GM23338 (cell line): Measurements from ENCODE around the gene BTN3A1. TPM values are rescaled to one million over a fixed set of nuclear protein-coding genes. Genes with fewer than 3 reads are reported as not detected.

ENCODE experiments used
- ATAC-seq: fragments of 200-7000 bp; cut with Tn5 transposase; 3 replicates; pipeline ENCODE4 v1.9.1; 2020
- DNase-seq: peaks from one replicate; pipeline ENCODE4 v3.0.0-alpha.2; 2015; ENCODE audit warnings: low spot score
- H2AFZ ChIP-seq: fragments of 200-600 bp; sonication (generic); 2 replicates; pipeline ENCODE4 v1.8.0; 2016; ENCODE audit warnings: antibody characterized with exemption, mild to moderate bottlenecking, moderate library complexity
- H3F3A ChIP-seq: fragments of 200-600 bp; sonication (generic); replicated peaks from 2 replicates; pipeline ENCODE4 v1.8.0; 2017; ENCODE audit warnings: antibody characterized with exemption, mixed run types, low read depth
- H3K27ac ChIP-seq: fragments of 200-600 bp; sonication (generic); 2 replicates; pipeline ENCODE4 v1.6.1; 2016; ENCODE audit warnings: low read depth
- H3K27me3 ChIP-seq: fragments of 200-600 bp; sonication (generic); 2 replicates; pipeline ENCODE4 v1.8.0; 2016; ENCODE audit warnings: mild to moderate bottlenecking, mixed run types, moderate library complexity; ENCODE audit not compliant: insufficient read depth
- H3K36me3 ChIP-seq: fragments of 200-600 bp; sonication (generic); 2 replicates; pipeline ENCODE4 v1.8.0; 2016; ENCODE audit warnings: mild to moderate bottlenecking; ENCODE audit not compliant: insufficient read depth
- H3K4me1 ChIP-seq: fragments of 200-600 bp; sonication (generic); 2 replicates; pipeline ENCODE4 v1.8.0; 2016; ENCODE audit warnings: mild to moderate bottlenecking, moderate library complexity; ENCODE audit not compliant: insufficient read depth
- H3K4me2 ChIP-seq: fragments of 200-600 bp; sonication (generic); 2 replicates; pipeline ENCODE4 v1.7.1; 2017; ENCODE audit warnings: mixed run types
- H3K4me3 ChIP-seq: fragments of 200-600 bp; sonication (generic); 2 replicates; pipeline ENCODE4 v1.6.1; 2016; ENCODE audit warnings: mixed run types
- H3K79me2 ChIP-seq: fragments of 200-600 bp; sonication (generic); replicated peaks from 2 replicates; pipeline ENCODE4 v1.8.0; 2017; ENCODE audit warnings: mild to moderate bottlenecking; ENCODE audit not compliant: insufficient read depth
- H3K9me2 ChIP-seq: fragments of 200-600 bp; sonication (generic); 2 replicates; pipeline ENCODE4 v1.8.0; 2017; ENCODE audit not compliant: insufficient read depth
- H4K20me1 ChIP-seq: fragments of 200-600 bp; sonication (generic); replicated peaks from 2 replicates; pipeline ENCODE4 v1.8.0; 2017; ENCODE audit warnings: mild to moderate bottlenecking; ENCODE audit not compliant: insufficient read depth
- H3K27ac Mint-ChIP-seq: 2 replicates; pipeline ENCODE4 v1.8.0; 2020; ENCODE audit warnings: inconsistent platforms, mild to moderate bottlenecking, moderate library complexity, mixed read lengths
- H3K27me3 Mint-ChIP-seq: 3 replicates; pipeline ENCODE4 v1.8.0; 2022; ENCODE audit warnings: low read depth, mild to moderate bottlenecking, moderate library complexity, mixed read lengths, inconsistent platforms; ENCODE audit not compliant: insufficient read depth, poor library complexity
- H3K36me3 Mint-ChIP-seq: 3 replicates; pipeline ENCODE4 v1.8.0; 2021; ENCODE audit warnings: low read depth, mild to moderate bottlenecking, inconsistent platforms, moderate library complexity, mixed read lengths
- H3K4me1 Mint-ChIP-seq: 3 replicates; pipeline ENCODE4 v1.8.0; 2020; ENCODE audit warnings: mild to moderate bottlenecking, inconsistent platforms, mixed read lengths
- H3K4me3 Mint-ChIP-seq: 3 replicates; pipeline ENCODE4 v1.8.0; 2021; ENCODE audit warnings: moderate library complexity, mild to moderate bottlenecking, inconsistent platforms, mixed read lengths
- H3K9me3 Mint-ChIP-seq: 3 replicates; pipeline ENCODE4 v1.8.0; 2020; ENCODE audit warnings: moderate library complexity, mild to moderate bottlenecking, inconsistent platforms, mixed read lengths
- CREB1 ChIP-seq: fragments of 250-450 bp; sonication (Bioruptor Pico); IDR thresholded peaks from 2 replicates; pipeline ENCODE4 v1.5.0; 2020; ENCODE audit warnings: low read depth, mild to moderate bottlenecking, moderate library complexity
- CTCF ChIP-seq, 2 experiments: fragments of 200-600 bp in 1 of 2; sonication (generic) in 1 of 2; conservative IDR thresholded peaks; 2 replicates each; pipeline versions ENCODE4 v1.5.1 to v1.6.1; 2016 to 2017; ENCODE audit warnings: antibody characterized with exemption in 2 of 2, low read depth in 2 of 2, mild to moderate bottlenecking in 2 of 2, moderate library complexity in 1 of 2
- ETS1 ChIP-seq: IDR thresholded peaks from 2 replicates; pipeline ENCODE4 v1.6.1; 2016; ENCODE audit warnings: antibody characterized with exemption
- EZH2 ChIP-seq: fragments of 200-600 bp; sonication (generic); IDR thresholded peaks from one replicate; pipeline ENCODE4 v1.8.0; 2017; ENCODE audit warnings: antibody characterized with exemption, mild to moderate bottlenecking, low read depth; ENCODE audit not compliant: unreplicated experiment
- EZH2phosphoT487 ChIP-seq: fragments of 200-600 bp; sonication (generic); IDR thresholded peaks from one replicate; pipeline ENCODE4 v1.8.1; 2018; ENCODE audit warnings: antibody characterized with exemption; ENCODE audit not compliant: unreplicated experiment
- JUNB ChIP-seq: IDR thresholded peaks from one replicate; pipeline ENCODE4 v1.6.1; 2016; ENCODE audit warnings: antibody characterized with exemption; ENCODE audit not compliant: unreplicated experiment
- NANOG ChIP-seq: IDR thresholded peaks from 2 replicates; pipeline ENCODE4 v1.6.1; 2016; ENCODE audit warnings: antibody characterized with exemption, borderline replicate concordance
- POLR2AphosphoS5 ChIP-seq: IDR thresholded peaks from 2 replicates; pipeline ENCODE4 v1.6.1; 2016; ENCODE audit warnings: antibody characterized with exemption, low read depth
- STAT1 ChIP-seq: IDR thresholded peaks from one replicate; pipeline ENCODE4 v1.6.1; 2016; ENCODE audit warnings: antibody characterized with exemption; ENCODE audit not compliant: unreplicated experiment
- ZNF114 ChIP-seq: fragments of 250-450 bp; sonication (Bioruptor Pico); IDR thresholded peaks from 2 replicates; pipeline ENCODE4 v1.5.0; 2020; ENCODE audit warnings: mild to moderate bottlenecking, moderate library complexity
- ZNF331 ChIP-seq: fragments of 250-450 bp; sonication (Bioruptor Pico); IDR thresholded peaks from 2 replicates; pipeline ENCODE4 v1.5.0; 2020; ENCODE audit warnings: low read depth, mild to moderate bottlenecking, moderate library complexity
- polyA plus RNA-seq: library from polyadenylated mRNA; unstranded; fragments of >200 nt; fragmentation: Nextera tagmentation; extraction: Ambion mirVana; gene quantifications from 2 replicates; pipeline ENCODE4 v1.2.1, GENCODE V29; 2016
- total RNA-seq: library from RNA; depleted of rRNA; stranded (reverse); fragments of >200 nt; shearing (Covaris generic); gene quantifications from 2 replicates; pipeline ENCODE4 v1.2.3, GENCODE V29; 2014
- TF ChIP-seq, protein P1 (sequence below): fragments of 250-450 bp; sonication (Bioruptor Pico); IDR thresholded peaks from 2 replicates; pipeline ENCODE4 v1.5.0; 2020; ENCODE audit warnings: mild to moderate bottlenecking, moderate library complexity
- TF ChIP-seq, protein P2 (sequence below): IDR thresholded peaks from one replicate; pipeline ENCODE4 v1.6.1; 2018; ENCODE audit warnings: antibody characterized with exemption; ENCODE audit not compliant: unreplicated experiment

BTN3A1 gene
- total and polyA plus RNA-seq, 2 experiments from 2014 or later: 2.4 to 4.0 TPM

DNA sequence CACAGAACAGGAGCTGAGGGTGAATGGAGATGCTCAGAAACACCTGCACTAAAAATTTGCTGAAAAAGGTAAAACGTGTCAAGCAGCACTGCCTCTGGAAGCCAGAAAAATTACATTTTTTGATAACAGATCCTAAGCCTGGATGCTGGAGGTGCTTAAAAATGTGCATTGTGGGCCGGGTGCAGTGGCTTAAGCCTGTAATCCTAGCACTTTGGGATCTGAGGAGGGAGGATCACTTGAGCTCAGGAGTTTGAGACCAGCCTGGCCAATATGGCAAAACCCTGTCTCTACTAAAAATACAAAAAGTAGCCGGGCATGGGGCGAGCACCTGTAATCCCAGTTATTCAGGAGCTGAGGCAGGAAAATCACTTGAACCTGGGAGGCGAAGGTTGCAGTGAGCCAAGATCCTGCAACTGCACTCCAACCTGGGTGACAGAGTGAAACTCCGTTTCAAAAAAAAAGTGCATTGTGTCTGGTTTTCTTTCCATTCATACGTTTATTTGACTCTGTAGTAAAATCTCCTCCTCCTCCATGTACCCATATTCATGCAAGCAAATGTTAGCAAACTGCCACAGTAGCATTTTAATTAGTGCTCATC, 587 bp upstream of the BTN3A1 start:
- Histone ChIP-seq H3K79me2 (no peaks in the 10 kb centered on the region), H3K4me1 (peaks cover 9% of the 10 kb centered on the region), H3F3A (no peaks in the 10 kb centered on the region), H3K4me2 (peak overlapping the region; percentile 71), H4K20me1 (no peaks in the 10 kb centered on the region), H3K9me2 (peaks cover 3% of the 10 kb centered on the region; the same call in 1 of the 2 replicates), H3K27ac (no peak overlapping the region), H3K36me3 (no peaks in the 10 kb centered on the region), H3K27me3 (no peaks in the 10 kb centered on the region), H3K4me3 (peak overlapping the region; percentile 52), H2AFZ (peak overlapping the region; percentile 0; the same call in 1 of the 2 replicates)
- TF ChIP-seq ZNF114 (CRISPR knock-in tag): no peak
- TF ChIP-seq, protein P1, sequence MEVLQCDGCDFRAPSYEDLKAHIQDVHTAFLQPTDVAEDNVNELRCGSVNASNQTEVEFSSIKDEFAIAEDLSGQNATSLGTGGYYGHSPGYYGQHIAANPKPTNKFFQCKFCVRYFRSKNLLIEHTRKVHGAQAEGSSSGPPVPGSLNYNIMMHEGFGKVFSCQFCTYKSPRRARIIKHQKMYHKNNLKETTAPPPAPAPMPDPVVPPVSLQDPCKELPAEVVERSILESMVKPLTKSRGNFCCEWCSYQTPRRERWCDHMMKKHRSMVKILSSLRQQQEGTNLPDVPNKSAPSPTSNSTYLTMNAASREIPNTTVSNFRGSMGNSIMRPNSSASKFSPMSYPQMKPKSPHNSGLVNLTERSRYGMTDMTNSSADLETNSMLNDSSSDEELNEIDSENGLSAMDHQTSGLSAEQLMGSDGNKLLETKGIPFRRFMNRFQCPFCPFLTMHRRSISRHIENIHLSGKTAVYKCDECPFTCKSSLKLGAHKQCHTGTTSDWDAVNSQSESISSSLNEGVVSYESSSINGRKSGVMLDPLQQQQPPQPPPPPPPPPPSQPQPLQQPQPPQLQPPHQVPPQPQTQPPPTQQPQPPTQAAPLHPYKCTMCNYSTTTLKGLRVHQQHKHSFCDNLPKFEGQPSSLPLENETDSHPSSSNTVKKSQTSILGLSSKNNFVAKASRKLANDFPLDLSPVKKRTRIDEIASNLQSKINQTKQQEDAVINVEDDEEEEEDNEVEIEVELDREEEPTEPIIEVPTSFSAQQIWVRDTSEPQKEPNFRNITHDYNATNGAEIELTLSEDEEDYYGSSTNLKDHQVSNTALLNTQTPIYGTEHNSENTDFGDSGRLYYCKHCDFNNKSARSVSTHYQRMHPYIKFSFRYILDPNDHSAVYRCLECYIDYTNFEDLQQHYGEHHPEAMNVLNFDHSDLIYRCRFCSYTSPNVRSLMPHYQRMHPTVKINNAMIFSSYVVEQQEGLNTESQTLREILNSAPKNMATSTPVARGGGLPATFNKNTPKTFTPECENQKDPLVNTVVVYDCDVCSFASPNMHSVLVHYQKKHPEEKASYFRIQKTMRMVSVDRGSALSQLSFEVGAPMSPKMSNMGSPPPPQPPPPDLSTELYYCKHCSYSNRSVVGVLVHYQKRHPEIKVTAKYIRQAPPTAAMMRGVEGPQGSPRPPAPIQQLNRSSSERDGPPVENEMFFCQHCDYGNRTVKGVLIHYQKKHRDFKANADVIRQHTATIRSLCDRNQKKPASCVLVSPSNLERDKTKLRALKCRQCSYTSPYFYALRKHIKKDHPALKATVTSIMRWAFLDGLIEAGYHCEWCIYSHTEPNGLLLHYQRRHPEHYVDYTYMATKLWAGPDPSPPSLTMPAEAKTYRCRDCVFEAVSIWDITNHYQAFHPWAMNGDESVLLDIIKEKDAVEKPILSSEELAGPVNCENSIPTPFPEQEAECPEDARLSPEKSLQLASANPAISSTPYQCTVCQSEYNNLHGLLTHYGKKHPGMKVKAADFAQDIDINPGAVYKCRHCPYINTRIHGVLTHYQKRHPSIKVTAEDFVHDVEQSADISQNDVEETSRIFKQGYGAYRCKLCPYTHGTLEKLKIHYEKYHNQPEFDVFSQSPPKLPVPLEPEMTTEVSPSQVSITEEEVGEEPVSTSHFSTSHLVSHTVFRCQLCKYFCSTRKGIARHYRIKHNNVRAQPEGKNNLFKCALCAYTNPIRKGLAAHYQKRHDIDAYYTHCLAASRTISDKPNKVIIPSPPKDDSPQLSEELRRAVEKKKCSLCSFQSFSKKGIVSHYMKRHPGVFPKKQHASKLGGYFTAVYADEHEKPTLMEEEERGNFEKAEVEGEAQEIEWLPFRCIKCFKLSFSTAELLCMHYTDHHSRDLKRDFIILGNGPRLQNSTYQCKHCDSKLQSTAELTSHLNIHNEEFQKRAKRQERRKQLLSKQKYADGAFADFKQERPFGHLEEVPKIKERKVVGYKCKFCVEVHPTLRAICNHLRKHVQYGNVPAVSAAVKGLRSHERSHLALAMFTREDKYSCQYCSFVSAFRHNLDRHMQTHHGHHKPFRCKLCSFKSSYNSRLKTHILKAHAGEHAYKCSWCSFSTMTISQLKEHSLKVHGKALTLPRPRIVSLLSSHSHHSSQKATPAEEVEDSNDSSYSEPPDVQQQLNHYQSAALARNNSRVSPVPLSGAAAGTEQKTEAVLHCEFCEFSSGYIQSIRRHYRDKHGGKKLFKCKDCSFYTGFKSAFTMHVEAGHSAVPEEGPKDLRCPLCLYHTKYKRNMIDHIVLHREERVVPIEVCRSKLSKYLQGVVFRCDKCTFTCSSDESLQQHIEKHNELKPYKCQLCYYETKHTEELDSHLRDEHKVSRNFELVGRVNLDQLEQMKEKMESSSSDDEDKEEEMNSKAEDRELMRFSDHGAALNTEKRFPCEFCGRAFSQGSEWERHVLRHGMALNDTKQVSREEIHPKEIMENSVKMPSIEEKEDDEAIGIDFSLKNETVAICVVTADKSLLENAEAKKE (CRISPR knock-in tag): no peak
- no peak for TF ChIP-seq NANOG
- TF ChIP-seq EZH2phosphoT487: no peak
- TF ChIP-seq ZNF331: no peak
- TF ChIP-seq POLR2AphosphoS5: no peak
- no peak for TF ChIP-seq CTCF (conservative IDR thresholded peaks at IDR 0.05; ENCODE audit: low read depth in 2 of 2)
- TF ChIP-seq JUNB: no peak
- TF ChIP-seq EZH2: no peak
- TF ChIP-seq STAT1: no peak
- TF ChIP-seq CREB1 (CRISPR knock-in tag): no peak
- TF ChIP-seq ETS1: no peak
- TF ChIP-seq, protein P2, sequence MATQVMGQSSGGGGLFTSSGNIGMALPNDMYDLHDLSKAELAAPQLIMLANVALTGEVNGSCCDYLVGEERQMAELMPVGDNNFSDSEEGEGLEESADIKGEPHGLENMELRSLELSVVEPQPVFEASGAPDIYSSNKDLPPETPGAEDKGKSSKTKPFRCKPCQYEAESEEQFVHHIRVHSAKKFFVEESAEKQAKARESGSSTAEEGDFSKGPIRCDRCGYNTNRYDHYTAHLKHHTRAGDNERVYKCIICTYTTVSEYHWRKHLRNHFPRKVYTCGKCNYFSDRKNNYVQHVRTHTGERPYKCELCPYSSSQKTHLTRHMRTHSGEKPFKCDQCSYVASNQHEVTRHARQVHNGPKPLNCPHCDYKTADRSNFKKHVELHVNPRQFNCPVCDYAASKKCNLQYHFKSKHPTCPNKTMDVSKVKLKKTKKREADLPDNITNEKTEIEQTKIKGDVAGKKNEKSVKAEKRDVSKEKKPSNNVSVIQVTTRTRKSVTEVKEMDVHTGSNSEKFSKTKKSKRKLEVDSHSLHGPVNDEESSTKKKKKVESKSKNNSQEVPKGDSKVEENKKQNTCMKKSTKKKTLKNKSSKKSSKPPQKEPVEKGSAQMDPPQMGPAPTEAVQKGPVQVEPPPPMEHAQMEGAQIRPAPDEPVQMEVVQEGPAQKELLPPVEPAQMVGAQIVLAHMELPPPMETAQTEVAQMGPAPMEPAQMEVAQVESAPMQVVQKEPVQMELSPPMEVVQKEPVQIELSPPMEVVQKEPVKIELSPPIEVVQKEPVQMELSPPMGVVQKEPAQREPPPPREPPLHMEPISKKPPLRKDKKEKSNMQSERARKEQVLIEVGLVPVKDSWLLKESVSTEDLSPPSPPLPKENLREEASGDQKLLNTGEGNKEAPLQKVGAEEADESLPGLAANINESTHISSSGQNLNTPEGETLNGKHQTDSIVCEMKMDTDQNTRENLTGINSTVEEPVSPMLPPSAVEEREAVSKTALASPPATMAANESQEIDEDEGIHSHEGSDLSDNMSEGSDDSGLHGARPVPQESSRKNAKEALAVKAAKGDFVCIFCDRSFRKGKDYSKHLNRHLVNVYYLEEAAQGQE: no peak
- H3K4me3 Mint-ChIP-seq: peak overlapping the region; percentile 89
- peak; percentile 12; the same call in 2 of the 3 replicates for ATAC-seq
- no peak for DNase-seq
- H3K36me3 Mint-ChIP-seq: no peaks in the 10 kb centered on the region
- H3K27ac Mint-ChIP-seq: peak overlapping the region; percentile 98
- no peaks in the 10 kb centered on the region for H3K9me3 Mint-ChIP-seq
- H3K4me1 Mint-ChIP-seq: peaks cover 19% of the 10 kb centered on the region
- H3K27me3 Mint-ChIP-seq: no peaks in the 10 kb centered on the region
